ENCODE data around the gene LRRFIP1. TPM values are rescaled to one million over a fixed set of nuclear protein-coding genes. Genes with fewer than 3 reads are reported as not detected.

Gene LRRFIP1
- total and polyA plus RNA-seq, 10 donors = 40.4 to 164 (median 124) TPM

GRCh38 chr2:237701033-237701858 is 73.9 kb downstream of the LRRFIP1 start:
- peaks cover 88 to 100% (median 99%) of the 10 kb centered on the region in 6 donors for H3K4me1 ChIP-seq
- TF ChIP-seq POLR2AphosphoS5 (IDR thresholded peaks at IDR 0.05) = no peak
- TF ChIP-seq POLR2A (IDR thresholded peaks at IDR 0.05) = no peak
- no peak for TF ChIP-seq CTCF (IDR thresholded peaks at IDR 0.05 in 8 of 11, conservative IDR thresholded peaks at IDR 0.05 in 3 of 11)
- WGBS, 5 donors = 54 to 76% (median 74%) methylated on average over 10 to 17 of the region's 17 CpGs
- H3K36me3 ChIP-seq = peaks cover 0 to 6% (median 0%) of the 10 kb centered on the region in 6 donors
- no peaks in the 10 kb centered on the region for H3K9me3 ChIP-seq
- peak overlapping the region in 1 of 8 donors; percentile 46 for H3K4me3 ChIP-seq
- peak; percentile 79 for DNase-seq
- H3K27me3 ChIP-seq (replicated peaks in 1 of 7) = no peaks in the 10 kb centered on the region
- intact Hi-C loops (cut with DNase I; ENCODE audit: low total_unique reads) = no loop called here
- peak overlapping the region; percentile 3 to 100 (median 88) for H3K27ac ChIP-seq

GRCh38 chr2:237701859-237702390 is 74.5 kb downstream of the LRRFIP1 start:
- Histone ChIP-seq H3K36me3 (peaks cover 0 to 6% (median 0%) of the 10 kb centered on the region in 6 donors), H3K4me3 (peak overlapping the region in 1 of 8 donors; percentile 46), H3K27me3 (replicated peaks in 1 of 7) (no peaks in the 10 kb centered on the region), H3K9me3 (no peaks in the 10 kb centered on the region), H3K27ac (peak overlapping the region in 7 of 8 donors; percentile 76 to 100 (median 98)), H3K4me1 (peaks cover 87 to 100% (median 99%) of the 10 kb centered on the region in 6 donors)
- 39 to 52% (median 46%) methylated on average over 8 to 10 of the region's 10 CpGs for WGBS, 5 donors
- intact Hi-C loops (cut with DNase I; ENCODE audit: low total_unique reads) = no loop called here
- TF ChIP-seq CTCF (IDR thresholded peaks at IDR 0.05 in 8 of 11, conservative IDR thresholded peaks at IDR 0.05 in 3 of 11) (no peak), POLR2AphosphoS5 (IDR thresholded peaks at IDR 0.05) (no peak), POLR2A (IDR thresholded peaks at IDR 0.05) (no peak)
- DNase-seq = peak; percentile 69

- DNase-seq = peak; percentile 88
- H3K36me3 ChIP-seq = peaks cover 0 to 6% (median 0%) of the 10 kb centered on the region in 6 donors
- peak overlapping the region; percentile 32 to 100 (median 88) for H3K27ac ChIP-seq
- peak; percentile 50 to 74 (median 70) for TF ChIP-seq POLR2AphosphoS5 (IDR thresholded peaks at IDR 0.05)
- no peak for TF ChIP-seq POLR2A (IDR thresholded peaks at IDR 0.05)
- H3K27me3 ChIP-seq (replicated peaks in 1 of 7) = no peaks in the 10 kb centered on the region
- H3K9me3 ChIP-seq = no peaks in the 10 kb centered on the region
- peaks cover 83 to 100% (median 99%) of the 10 kb centered on the region in 6 donors for H3K4me1 ChIP-seq
- peak overlapping the region in 5 of 8 donors; percentile 4 to 46 (median 15) for H3K4me3 ChIP-seq
- intact Hi-C loops (cut with DNase I; ENCODE audit: low total_unique reads) = no loop called here
- WGBS, 5 donors = 7 to 12% (median 8%) methylated on average over 17 of the region's 17 CpGs
Observed at GRCh38 chr2:237702441-237703391, 75.3 kb downstream of the LRRFIP1 start.

All from spleen (tissue), 11 donors.